RWPE1 (cell line): ENCODE data around the gene PRSS53.

ENCODE experiments used
- CTCF ChIA-PET: fragments of 350-600 bp; sonication (Branson Sonifier 250); formaldehyde crosslinking; extraction: SDS; loops from one replicate; lab custom pipeline; 2021; lab: Yijun Ruan, JAX
- POLR2A ChIA-PET: fragments of 400-600 bp; formaldehyde crosslinking; extraction: SDS; loops from one replicate; lab custom pipeline; 2020; ENCODE audit warnings: antibody characterized with exemption; ENCODE audit not compliant: low non-redundant PET; lab: Yijun Ruan, JAX
- DNase-seq: peaks from one replicate; pipeline ENCODE4 v3.0.0; 2012; ENCODE audit warnings: low spot score
- H3K27ac ChIP-seq: fragments of 450-650 bp; 2 replicates; pipeline ENCODE4 v1.5.1; 2017
- TF ChIP-seq, protein P1 (sequence below): fragments of 450-650 bp; conservative IDR thresholded peaks from 2 replicates; pipeline ENCODE4 v1.5.1; 2017; ENCODE audit warnings: low read depth, mild to moderate bottlenecking

The PRSS53 gene

GRCh38 chr16:31061126-31061812, 27.5 kb downstream of the PRSS53 start:
- POLR2A ChIA-PET = no interaction called here
- H3K27ac ChIP-seq = peak overlapping the region; percentile 10; the same call in 1 of the 2 replicates
- no peak for DNase-seq
- TF ChIP-seq, protein P1, sequence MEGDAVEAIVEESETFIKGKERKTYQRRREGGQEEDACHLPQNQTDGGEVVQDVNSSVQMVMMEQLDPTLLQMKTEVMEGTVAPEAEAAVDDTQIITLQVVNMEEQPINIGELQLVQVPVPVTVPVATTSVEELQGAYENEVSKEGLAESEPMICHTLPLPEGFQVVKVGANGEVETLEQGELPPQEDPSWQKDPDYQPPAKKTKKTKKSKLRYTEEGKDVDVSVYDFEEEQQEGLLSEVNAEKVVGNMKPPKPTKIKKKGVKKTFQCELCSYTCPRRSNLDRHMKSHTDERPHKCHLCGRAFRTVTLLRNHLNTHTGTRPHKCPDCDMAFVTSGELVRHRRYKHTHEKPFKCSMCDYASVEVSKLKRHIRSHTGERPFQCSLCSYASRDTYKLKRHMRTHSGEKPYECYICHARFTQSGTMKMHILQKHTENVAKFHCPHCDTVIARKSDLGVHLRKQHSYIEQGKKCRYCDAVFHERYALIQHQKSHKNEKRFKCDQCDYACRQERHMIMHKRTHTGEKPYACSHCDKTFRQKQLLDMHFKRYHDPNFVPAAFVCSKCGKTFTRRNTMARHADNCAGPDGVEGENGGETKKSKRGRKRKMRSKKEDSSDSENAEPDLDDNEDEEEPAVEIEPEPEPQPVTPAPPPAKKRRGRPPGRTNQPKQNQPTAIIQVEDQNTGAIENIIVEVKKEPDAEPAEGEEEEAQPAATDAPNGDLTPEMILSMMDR = no peak
- CTCF ChIA-PET = interaction anchor here (0.7 kb wide), 1 partner anchor 35 kb away, joined by 3 read pairs; no protein-coding TSS in a partner anchor

- CTCF ChIA-PET = interaction anchor here (0.9 kb wide), 1 partner anchor 102 kb away, joined by 5 read pairs; no protein-coding TSS in a partner anchor
- H3K27ac ChIP-seq = peak overlapping the region; percentile 22
- TF ChIP-seq, protein P1 = no peak
- no peak for DNase-seq
- POLR2A ChIA-PET = no interaction called here
Measured at GRCh38 chr16:31055613-31056012, 33.1 kb downstream of the PRSS53 start.

DNA sequence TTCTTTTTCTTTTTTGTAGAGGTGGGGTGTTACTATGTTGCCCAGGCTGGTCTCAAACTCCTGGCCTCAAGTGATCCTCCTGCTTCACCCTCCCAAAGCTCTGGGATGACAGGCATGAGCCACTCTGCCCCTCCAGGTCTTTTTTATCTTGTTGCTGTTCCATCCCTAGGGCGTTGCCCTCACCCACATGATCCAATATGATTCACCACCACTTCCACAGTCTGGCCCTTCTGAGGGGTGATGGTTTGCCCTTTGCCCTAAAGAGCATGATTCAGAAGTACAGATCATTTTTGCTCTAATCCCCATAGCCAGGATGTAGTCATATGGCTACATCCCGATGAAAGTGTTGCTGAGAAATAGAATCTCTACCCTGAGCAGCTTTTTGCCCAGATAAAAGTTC, 36.6 kb downstream of the PRSS53 start:
- ChIA-PET POLR2A (interaction anchor here (0.5 kb wide), 1 partner anchor 50 kb away, joined by 12 read pairs; no protein-coding TSS in a partner anchor), CTCF (interaction anchor here (0.6 to 1.0 kb wide), 4 partner anchors 13 to 93 kb away, joined by 3 to 4 read pairs (median 3); partner anchors contain the start of gene PRSS8)
- peak; percentile 95 for DNase-seq
- TF ChIP-seq, protein P1 = no peak
- peak overlapping the region; percentile 92 for H3K27ac ChIP-seq

GRCh38 chr16:31050280-31051030, 38.3 kb downstream of the PRSS53 start:
- TF ChIP-seq, protein P1 = no peak
- H3K27ac ChIP-seq = peak overlapping the region; percentile 92
- DNase-seq = no peak
- ChIA-PET POLR2A (no interaction called here), CTCF (interaction anchor here (0.6 to 0.7 kb wide), 2 partner anchors 16 to 118 kb away, joined by 3 to 8 read pairs; no protein-coding TSS in a partner anchor)

DNA sequence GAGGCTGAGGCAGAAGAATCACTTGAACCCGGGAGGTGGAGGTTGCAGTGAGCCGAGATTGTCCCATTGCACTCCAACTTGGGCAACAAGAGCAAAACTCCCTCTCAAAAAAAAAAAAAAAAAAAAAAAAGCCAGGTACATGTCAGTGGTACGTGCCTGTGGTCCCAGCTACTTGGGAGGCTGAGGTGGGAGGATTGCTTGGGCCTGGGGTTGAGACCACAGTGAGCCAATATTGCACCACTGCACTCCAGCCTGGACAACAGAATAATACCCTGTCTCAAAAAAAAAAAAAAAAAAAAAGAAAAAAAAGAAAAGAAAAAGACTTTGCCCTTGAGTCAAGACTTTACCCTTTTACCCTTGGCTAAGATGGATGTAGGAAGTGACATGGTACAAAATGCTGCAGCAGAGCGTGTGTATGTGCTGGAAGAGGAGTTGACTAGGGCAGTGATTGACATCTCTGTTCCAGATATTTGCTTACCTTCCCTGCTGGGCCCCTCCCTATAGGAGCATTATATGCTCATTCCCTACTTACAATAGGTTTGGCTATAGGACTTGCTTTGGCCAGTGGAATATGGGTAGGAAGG, 44.8 kb downstream of the PRSS53 start:
- DNase-seq = no peak
- ChIA-PET POLR2A (no interaction called here), CTCF (interaction anchor here (0.6 kb wide), 1 partner anchor 11 kb away, joined by 5 read pairs; the partner anchor contains the start of gene STX4)
- H3K27ac ChIP-seq = no peak overlapping the region
- TF ChIP-seq, protein P1 = no peak

GRCh38 chr16:31043352-31043751, 45.4 kb downstream of the PRSS53 start:
- no peak for DNase-seq
- no peak overlapping the region for H3K27ac ChIP-seq
- CTCF ChIA-PET = no interaction called here
- TF ChIP-seq, protein P1 = no peak
- POLR2A ChIA-PET = no interaction called here
